Activated CD4-positive, alpha-beta T cell treated with anti-CD3 and anti-CD28 coated beads, Interleukin-2, amount 50 U/mL, for 4 hours (primary cell): Measurements from ENCODE around the gene QPCTL.
"Not testable (repeated sequence)": the region's sequence is repeated elsewhere in the genome, so short reads cannot be mapped to it uniquely, and the experiment has no call there.

Experiments used
- DNase-seq, 2 experiments: peaks; one replicate each; pipeline ENCODE4 v3.0.0-alpha.2; 2020

Gene QPCTL

GRCh38 chr19:45677351-45678230 is 14.9 kb upstream of the QPCTL start:
- DNase-seq = peak; percentile 86

- DNase-seq = peak; percentile 76 to 79
Measured at GRCh38 chr19:45681391-45682015, 11.0 kb upstream of the QPCTL start.

GRCh38 chr19:45682117-45682516 is 10.3 kb upstream of the QPCTL start:
- DNase-seq = no peak

GRCh38 chr19:45682908-45683307 is 9.6 kb upstream of the QPCTL start:
- DNase-seq = no peak

- DNase-seq = not testable (repeated sequence)
Measured at GRCh38 chr19:45685045-45685444, 7.4 kb upstream of the QPCTL start.

- DNase-seq = no peak
Measured at GRCh38 chr19:45687599-45687998, 4.9 kb upstream of the QPCTL start.

- peak; percentile 86 to 87 for DNase-seq
Measured at GRCh38 chr19:45691516-45692186, 815 bp upstream of the QPCTL start, which contains the start of gene SNRPD2. TSS of gene SNRPD2 (minus strand) at chr19:45691953. CDS start at chr19:45691888, 65 bp downstream.

- DNase-seq = peak; percentile 69 to 73
Measured at GRCh38 chr19:45693106-45693788, 781 bp downstream of the QPCTL start.

GRCh38 chr19:45701676-45702075 is 9.2 kb downstream of the QPCTL start:
- DNase-seq = no peak

GRCh38 chr19:45705115-45705514 is 12.6 kb downstream of the QPCTL start:
- DNase-seq = no peak

- DNase-seq = no peak
Measured at GRCh38 chr19:45705710-45706415, 13.4 kb downstream of the QPCTL start.

GRCh38 chr19:45710356-45711130 is 18.1 kb downstream of the QPCTL start:
- DNase-seq = no peak

GRCh38 chr19:45711851-45712698 is 19.6 kb downstream of the QPCTL start:
- no peak for DNase-seq

- DNase-seq = no peak
Measured at GRCh38 chr19:45712699-45713067, 20.2 kb downstream of the QPCTL start.

GRCh38 chr19:45713141-45713540 is 20.7 kb downstream of the QPCTL start:
- DNase-seq = no peak

- no peak for DNase-seq
Measured at GRCh38 chr19:45715139-45715538, 22.7 kb downstream of the QPCTL start.

GRCh38 chr19:45716359-45717130 is 24.1 kb downstream of the QPCTL start:
- peak in 1 of 2 experiments; percentile 5 for DNase-seq

- DNase-seq = peak; percentile 95 to 96
Measured at GRCh38 chr19:45717131-45717982, 24.9 kb downstream of the QPCTL start.
